Ishikawa (cell line): Measurements from ENCODE around the gene DNAAF8.

Experiments
- CEBPB ChIP-seq: IDR thresholded peaks from 2 replicates; pipeline ENCODE4 v1.6.1; 2012
- CREB1 ChIP-seq: IDR thresholded peaks from 2 replicates; pipeline ENCODE4 v1.6.1; 2012; ENCODE audit warnings: low read depth
- EGR1 ChIP-seq: IDR thresholded peaks from 2 replicates; pipeline ENCODE4 v1.6.1; 2012
- EP300 ChIP-seq: IDR thresholded peaks from 2 replicates; pipeline ENCODE4 v1.6.1; 2012; ENCODE audit warnings: borderline replicate concordance
- FOXM1 ChIP-seq: IDR thresholded peaks from 2 replicates; pipeline ENCODE4 v1.6.1; 2012; ENCODE audit warnings: low read depth, borderline replicate concordance
- RAD21 ChIP-seq: IDR thresholded peaks from 2 replicates; pipeline ENCODE4 v1.6.1; 2012; ENCODE audit warnings: low read depth
- TAF1 ChIP-seq: IDR thresholded peaks from 2 replicates; pipeline ENCODE4 v1.6.1; 2012; ENCODE audit warnings: low read depth, mild to moderate bottlenecking
- TEAD4 ChIP-seq: IDR thresholded peaks from 2 replicates; pipeline ENCODE4 v1.6.1; 2012
- USF1 ChIP-seq: IDR thresholded peaks from 2 replicates; pipeline ENCODE4 v1.6.1; 2012
- YY1 ChIP-seq: IDR thresholded peaks from 2 replicates; pipeline ENCODE4 v1.6.1; 2012; ENCODE audit warnings: low read depth
- ZBTB7A ChIP-seq: IDR thresholded peaks from 2 replicates; pipeline ENCODE4 v1.6.1; 2012; ENCODE audit warnings: low read depth
- TF ChIP-seq, protein P1 (sequence below): IDR thresholded peaks from 2 replicates; pipeline ENCODE4 v1.6.1; 2012

GRCh38 chr16:4687416-4687815 lies 46.9 kb upstream of the DNAAF8 start:
- TF ChIP-seq TEAD4 (no peak), CEBPB (no peak), ZBTB7A (no peak), EP300 (no peak), TAF1 (no peak), EGR1 (no peak), CREB1 (no peak), USF1 (no peak), FOXM1 (no peak), RAD21 (no peak), YY1 (no peak)
- TF ChIP-seq, protein P1, sequence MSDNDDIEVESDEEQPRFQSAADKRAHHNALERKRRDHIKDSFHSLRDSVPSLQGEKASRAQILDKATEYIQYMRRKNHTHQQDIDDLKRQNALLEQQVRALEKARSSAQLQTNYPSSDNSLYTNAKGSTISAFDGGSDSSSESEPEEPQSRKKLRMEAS: no peak
